Inflammatory macrophage (primary cell): Measurements from ENCODE around the gene SLC6A20.

Source experiments
- DNase-seq, 2 donors: peaks; one replicate each; pipeline ENCODE4 v3.0.0-alpha.2; 2020 to 2022

SLC6A20 gene

DNA sequence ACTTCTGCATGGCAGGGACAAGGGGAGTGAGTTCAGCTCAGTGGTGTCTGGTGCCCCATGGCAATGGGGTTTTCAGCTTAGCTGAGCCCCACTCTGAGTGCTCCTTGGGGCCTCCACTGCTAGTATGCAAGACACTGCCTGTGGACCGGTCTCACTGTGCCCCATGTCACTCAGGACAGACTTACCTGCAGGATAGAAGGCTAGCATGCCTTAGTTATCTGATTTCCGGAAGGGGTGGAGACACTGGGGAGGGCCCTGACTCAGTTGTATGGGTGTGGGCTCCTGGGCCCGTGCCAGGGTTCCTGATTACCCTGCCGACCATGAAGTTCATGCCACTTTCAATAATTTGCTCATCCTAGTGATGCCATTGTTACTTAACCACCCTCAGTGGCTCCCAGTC, 4.3 kb upstream of the SLC6A20 start:
- no peak for DNase-seq

DNA sequence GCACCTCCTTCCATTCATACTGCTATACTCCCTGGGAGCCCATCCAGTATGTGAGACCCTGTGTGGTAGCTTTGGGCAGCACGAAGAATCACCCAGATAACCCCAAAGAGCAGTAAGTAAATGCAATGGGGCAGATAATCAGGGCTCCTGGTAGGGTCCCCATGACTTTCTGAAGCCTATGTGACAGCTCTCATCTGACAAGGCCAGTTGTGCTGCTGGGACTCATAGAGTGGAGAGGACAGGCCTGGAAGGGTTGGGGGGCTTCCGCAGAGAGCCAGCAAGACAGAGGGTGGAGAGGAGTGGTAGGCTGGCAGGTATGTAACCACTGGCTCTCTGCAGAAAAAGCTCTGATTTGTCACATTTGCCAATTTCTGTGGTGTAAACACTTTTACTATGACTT, 3.2 kb upstream of the SLC6A20 start:
- DNase-seq, result no peak

DNA sequence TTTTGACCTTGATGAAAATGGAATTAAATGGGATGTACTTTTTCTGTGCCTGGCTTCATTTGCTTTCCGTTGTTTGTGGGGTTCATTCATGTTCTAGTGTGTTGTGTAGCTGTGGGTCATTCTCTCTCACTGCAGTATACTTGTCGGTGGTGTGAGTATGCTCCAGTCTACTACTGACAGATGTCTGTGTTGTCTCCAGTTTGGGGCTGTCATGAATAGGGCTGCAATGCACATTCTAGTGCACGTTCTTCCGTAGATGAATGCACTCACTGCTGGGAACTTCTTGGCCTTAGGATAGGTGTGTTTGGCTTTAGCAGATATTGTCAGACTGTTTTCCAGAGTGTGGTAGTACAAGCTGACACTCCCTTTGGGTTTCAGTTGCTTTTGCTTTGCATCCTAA, 1.7 kb upstream of the SLC6A20 start:
- no peak for DNase-seq

DNA sequence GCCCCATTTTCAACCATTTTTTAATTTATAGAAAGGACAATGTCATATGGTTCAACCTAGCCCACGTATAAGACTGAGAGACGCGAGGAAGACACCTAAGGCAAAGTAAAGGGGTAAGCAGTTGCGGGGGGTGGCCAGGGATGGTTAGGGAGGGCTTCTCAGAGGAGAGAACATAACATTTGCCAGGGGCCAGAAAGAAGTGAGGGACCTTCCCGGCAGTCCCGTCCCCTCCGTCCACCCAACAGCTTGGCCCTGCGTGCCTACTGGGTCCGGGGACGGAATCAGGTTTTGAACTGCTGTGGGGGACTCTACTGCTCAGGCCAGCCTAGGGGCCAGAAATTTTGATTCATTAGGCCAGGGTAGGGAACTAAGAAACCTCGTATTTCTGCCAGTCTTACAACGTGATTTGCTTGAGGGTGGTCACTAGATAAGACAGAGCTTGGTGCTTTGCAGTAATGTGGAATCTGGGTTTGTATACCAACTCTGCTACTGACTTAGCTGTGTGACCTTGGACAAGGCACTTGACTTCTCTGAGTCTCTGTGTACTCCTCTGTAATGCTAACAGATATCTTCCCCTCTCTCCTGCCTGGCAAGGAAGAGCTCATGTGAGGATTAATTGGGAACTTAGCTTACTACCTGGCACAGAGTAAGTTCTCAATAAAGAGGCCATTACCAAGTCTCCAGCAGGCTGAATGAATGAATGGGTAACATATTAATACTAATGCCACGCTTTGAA, 734 bp upstream of the SLC6A20 start:
- no peak for DNase-seq

DNA sequence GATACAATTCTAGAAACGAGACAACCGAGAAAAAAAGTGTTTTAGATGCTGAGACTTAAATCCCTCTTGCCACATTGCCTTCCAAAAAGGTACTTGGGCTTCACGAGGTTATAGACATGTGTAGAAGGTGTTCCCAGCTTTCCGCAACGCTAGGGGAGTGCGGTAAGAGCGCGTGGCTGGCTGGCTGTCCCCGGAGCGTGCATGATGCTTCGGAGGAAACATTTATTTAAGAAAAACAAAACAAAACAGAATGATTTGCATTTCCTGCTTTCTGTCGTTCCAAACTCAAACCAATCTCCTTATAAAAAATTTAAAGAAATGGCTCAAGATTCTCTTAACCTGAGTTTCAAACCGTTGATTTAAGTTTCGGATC, 841 bp downstream of the SLC6A20 start:
- DNase-seq, result no peak

DNA sequence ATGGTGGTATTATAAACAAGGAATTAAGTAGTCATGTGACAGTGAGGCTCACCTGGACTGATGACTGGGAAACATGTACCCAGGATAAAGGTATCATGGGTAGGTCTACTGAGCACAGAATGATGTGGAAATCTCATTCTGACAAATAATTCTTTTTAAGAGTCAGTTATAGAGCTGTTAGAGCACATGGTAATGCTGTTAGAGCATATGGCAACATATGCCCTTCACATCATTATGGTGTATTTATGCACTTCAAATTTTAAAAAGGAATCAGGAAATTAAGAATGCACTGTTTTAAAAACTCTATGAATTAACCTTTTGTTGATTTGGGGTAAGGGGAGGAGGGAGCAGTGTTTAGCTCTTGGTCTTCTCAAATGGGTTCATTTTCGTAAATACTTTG, 1.7 kb downstream of the SLC6A20 start:
- no peak for DNase-seq

DNA sequence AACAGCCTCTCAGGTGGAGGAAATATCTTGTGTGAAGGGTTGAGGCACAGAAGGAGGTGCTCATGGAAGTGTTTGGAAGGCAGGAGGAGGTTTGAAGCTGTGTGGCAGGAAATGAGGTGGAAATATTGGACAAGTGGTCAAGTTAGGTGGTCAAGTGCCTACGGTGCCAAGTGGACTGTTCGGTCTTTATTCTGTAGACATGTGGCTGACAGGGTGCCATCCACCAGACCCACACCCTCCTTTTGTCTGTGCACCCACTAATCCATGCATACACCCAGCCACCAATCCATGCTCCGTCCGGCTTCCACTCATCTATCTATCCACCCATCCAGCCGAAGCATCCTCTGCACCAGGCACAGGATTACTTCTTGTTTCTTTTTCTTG, 2.2 kb downstream of the SLC6A20 start:
- DNase-seq, result no peak

DNA sequence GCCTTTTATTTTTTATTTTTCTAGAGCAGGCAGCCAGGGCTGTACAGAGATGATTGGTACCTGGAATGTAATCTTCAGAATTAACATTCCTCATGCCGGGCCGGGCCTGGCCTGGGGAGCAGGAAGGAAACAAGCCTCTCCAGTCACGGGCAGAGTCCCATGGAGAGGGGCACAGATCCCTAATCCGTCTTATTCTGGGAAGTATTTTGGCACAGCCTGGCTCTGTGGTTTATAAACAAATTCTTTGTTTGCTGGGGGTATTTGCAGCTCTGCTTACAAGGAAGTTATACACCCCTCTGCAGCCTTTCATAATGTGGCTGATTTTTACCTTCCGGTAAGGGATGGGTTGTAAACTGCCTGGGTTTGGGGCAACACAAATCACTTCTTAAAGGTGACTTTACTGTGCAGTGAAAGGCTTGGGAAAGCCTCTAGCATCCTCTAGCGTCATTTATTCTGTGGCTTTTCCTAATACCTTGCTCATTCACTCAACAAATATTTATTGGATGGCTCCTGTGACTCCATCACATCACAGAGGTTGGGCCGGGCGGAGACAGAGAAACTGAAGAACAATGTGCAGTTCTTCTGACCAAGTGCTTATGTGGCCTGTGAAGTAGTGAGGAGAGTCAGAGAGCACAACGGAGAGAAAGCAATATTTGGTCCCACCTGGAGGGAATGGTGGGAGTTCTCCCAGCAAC, 2.7 kb downstream of the SLC6A20 start:
- no peak for DNase-seq

DNA sequence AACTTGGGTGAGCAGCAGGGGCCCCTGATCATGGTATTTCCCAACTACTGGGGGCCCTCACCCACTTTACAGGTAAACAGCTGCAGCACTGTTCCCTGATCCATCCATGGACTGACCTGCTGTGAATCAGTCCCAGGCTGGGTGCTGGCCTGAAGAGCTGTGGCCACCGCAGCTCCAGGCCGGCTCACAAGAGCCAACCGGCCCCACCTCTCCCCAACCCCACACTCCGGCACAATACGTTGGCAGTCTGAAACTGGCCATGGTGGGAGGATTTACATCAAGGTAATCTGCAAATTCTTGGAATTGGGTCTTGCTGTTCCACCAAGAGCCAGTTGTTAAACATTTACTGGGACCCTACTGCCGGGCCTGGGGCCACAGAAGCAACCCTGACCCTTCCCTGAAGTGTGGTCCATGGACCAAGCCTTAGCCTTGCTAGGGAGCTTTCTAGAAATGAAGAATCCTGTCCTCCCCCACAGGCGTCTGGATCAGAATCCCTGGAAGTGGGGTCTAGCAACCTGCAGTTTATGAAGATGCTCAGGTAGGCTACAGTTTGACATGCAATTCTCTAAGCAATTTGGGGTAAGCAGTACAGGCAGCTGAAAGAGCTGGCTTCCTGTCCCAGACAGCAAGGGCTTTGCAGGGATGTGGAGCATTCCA, 3.7 kb downstream of the SLC6A20 start:
- DNase-seq, result no peak

DNA sequence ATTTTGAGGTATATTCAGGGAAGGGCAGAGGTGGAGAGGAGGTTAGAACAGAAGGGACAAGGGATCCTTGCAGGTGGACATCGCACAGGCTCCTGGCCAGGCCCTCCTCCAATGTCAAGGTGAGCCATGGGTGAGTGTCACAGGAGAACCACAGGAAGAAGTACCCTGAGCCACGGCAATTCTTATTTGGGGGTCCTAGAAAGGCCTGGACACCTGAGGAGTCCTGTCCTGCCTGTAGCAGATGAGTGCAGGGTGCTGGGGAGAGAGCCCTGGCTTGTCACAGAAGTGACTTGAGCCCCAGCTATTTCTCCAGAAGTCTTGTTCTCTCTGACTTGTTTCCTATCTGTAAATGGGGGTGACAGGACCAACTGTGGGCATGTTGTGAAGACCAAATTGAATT, 4.3 kb downstream of the SLC6A20 start:
- no peak for DNase-seq

DNA sequence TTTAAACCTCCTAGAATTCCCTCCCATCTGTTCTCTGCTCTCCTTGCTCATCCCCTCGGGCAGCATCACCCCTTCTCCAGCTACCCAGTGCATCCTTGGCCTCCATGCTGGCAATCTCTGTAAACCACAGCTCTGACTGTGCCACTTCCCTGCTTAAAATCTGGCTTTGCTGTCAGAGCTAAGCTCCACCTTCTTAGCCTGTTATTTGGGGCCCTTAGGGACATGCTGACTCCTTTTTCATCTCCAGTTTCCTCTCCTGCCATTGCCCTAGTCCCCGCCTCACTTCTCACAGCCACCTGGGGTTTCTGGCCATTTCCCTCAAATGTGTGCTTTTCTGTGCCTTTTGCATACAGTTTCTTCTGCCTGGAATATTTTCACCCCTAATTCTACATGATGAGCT, 5.7 kb downstream of the SLC6A20 start:
- no peak for DNase-seq

DNA sequence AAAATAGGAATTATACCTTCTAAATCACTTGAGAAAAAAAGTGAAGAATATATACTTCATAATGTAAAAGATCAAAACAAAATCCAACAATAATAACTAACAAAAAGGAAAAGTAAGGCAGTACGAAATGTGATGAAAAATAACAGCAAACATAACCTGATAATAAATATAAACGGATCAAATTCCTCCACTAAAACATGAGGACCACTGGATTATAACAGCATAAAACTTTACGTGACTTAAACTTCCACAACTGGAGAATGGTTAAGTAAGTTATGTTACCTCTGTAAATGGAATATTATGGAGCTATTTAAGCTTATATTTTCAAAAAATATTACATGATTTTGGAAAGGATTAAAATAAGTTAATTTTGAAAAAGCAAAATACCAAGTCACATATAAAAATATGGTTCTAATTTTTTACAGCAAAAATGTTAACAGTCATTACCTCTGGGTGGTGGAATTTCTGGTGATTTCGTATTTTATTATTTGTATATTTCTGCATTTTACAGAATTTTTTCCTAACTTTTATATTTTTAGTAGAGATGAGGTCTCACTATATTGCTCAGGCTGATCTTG, 7.0 kb downstream of the SLC6A20 start:
- no peak for DNase-seq

DNA sequence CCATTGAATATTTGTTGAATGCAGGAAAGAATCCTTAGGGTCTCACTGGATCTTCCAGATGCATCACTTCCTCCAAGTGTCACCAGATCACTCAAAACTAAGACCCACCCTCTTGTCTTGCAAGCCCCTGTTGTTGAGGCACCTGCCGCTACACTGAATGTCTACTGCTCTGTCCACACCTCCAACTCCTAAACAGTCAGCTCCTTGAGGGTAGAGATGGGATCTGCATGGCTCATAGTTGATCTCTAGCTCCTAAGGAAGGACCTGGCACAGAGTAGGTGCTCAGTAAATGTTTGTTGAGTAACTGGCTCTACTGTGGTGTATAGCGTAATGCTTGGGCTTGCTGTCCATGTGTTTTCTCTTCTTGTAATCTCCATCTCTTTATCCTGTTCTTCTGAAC, 8.8 kb downstream of the SLC6A20 start:
- DNase-seq, result no peak

DNA sequence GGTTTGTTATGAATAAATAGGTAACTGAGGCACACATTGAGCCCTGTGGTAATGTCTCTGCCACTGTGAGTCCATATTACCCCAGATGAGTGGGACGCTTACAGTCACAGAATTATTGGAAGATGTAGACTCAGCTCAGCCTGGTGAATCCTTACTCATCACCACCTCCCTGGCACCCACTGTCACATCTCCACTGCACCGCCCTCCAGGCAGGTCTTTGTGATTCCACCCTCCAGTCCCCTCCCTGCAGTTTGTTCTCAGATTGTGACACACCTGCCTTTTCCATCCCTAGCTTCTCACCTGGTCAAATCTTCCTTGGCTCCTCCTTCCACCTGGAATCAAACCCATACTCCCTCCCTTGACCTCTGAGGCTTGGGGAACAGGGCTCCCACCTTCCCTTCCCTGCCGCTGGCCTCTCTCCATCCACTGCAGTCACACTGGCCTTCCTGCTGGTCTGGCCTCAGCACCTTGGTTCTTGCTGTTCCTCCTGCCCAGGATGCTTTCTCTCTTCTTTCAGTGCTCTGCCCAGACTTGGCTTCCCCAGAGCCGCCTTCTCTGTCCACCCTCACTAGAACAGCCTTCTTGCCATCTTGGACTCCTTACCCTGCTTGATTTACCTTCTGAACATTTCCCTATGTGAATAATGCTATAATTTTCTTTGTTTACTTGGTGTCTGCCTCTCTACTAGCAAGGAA, 9.4 kb downstream of the SLC6A20 start:
- DNase-seq, result no peak

DNA sequence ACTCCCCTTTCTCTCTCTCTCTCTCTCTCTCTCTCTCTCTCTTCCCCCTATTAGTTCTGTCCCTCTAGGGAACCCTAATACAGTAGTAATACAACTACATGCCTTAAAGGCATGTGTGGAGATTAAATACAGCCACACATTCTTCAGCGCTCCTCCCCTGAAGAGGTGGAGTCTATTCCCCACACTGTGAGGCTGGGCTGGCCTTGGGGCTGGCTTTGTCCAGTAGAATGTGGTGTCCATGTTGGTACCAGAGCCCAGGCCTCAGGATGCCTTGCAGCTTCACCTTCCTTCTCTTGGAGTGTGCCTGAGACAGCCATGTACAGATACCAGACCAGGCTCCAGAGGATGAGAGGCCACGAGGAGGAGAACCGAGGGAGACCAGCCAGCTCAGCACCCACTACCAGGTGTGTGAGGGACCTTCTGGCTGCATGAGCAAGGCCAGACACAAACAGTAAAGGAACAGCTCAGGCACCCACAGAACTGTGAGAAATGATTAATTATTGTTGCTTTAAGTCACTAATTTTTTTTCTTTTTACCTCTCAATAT, 10.7 kb downstream of the SLC6A20 start:
- no peak for DNase-seq

DNA sequence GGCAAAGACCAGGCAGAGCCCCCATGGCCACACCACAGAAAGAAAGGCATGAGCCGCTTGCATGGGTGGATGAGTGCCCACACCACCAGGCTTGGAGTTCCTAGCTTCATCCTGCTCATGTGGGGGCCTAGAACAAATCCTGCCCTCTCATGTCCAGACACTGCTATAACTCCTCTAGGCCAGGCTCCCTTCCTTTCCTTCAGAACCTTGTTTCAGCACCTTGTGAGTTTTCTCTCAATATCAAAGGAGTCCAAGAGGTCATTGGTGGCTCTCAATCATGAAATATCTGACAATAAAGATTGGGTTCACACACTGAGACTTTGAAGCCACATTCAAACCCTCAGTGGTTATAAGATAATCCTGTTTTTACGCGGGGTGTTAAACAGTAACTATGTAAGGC, 12.7 kb downstream of the SLC6A20 start:
- DNase-seq, result no peak

DNA sequence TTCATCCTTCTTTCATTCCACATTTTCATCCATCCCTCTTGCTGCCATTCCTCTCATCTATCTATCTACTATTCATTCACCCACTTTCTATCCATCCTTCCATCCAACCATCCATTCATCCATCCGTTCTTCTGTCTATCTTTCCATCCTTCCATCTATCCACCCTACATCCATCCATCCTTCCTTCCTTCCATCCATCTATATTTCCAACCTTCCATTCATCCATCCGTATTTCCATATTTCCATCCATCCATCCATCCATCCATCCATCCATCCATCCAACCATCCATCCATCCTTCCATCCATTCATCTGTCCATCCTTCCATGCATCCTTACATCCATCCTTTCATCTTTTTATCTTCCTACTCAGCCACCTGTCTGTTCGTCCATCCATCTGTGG, 14.0 kb downstream of the SLC6A20 start:
- no peak for DNase-seq

DNA sequence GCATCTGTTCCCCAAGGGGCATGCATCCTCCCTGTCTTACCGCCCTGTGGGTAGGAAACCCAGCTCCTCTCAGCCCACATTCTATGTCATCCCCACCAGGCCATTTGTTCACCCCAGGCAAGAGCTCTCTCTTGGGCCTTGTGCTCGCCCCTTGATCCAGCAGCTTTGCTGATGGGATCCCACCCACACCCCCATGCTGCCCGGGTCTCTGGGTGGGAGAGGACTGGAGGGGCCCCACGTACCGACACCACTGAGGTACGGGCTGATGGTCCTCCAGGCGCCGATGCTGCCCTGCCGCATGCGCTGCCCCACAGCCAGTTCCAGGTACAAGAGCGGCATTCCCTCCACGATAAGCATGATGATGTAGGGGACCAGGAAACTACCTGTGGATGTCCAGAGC, 14.5 kb downstream of the SLC6A20 start:
- DNase-seq, result no peak

DNA sequence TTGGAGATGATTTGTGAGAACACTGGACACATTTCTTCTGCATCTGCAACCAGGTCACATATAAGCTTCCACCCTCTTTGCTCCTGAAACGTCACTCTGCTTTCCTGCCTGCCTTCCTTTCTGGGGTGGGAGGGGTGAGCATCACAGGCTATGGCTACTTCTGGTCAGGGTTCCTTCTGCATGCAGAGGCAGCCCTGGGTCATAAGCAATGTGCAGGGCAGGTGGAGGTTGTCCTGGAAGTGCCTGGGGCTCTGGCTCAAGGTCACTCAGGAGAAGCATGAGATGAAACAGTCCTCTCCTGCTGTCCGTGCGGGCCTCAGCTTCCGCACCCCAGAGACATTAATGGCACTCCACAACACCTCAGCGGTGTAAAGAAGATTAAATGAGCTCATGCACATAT, 15.1 kb downstream of the SLC6A20 start:
- no peak for DNase-seq

DNA sequence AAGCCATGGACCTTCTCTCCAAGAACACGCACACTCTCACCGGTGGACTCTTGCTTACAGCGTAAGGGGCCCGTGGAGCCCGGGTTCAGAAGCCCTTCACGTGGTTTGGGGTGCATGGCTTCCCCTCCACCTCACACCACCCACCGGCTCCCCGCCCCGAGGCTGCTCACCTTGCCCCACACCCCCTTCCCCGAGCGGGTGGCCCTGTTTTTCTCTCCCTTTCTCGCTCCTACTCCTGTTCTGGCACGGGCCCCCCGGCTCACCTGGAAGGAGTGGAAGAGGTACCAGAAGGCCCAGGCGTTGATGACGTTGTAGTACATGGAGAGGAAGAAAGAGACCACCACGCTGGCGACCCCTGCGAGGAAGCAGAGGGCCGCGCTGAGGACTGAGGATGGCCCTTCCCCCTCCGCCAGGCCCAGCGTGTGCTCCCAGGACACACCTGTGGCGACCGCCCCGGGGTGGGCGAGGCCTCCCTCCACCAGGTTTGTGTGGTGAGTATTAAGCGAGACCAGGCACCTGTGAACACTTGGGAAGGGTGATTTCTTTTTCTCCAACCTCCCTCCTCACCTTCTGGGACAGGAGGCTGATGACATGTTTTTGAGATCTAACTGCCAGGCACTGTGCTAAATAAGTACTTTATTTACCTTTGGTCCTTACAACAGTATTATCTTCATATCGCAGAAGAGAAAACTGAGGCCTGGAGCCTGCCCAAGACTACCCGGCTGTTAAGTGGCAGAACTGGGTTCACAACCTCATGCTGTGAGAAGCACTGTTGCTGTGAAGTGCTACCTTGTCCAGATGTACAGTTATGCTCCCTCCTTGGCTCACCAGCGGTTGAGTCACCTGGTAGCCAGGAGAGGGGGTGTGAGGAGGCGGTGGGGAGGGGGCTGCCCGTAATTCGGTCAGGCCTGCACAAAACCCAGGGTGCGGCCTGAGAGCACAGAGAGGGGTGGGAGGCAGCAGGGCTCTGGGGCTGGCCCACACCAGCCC, 16.3 kb downstream of the SLC6A20 start:
- no peak for DNase-seq

DNA sequence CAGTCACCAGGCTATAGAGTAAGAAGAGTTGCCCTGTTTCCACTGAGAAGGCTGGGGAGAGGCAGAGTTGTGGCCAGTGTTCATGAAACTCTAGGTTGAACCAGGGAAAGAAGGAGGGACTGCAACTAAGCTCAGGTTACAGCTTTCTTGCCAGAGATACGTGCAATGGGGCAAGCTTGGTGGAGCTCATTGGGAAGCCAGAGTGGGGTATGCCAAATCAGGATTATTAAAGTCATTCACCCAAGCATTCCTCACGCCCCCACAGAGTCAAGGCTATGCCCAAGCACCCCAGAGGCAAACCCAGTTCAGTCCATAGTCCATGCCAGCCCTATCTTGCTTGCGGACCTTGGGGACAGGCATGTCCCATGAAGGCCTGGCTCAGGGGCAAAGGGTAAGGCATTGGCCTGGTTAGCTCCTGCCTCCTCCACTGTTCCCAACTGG, 17.6 kb downstream of the SLC6A20 start:
- no peak for DNase-seq
